Ovary (tissue), 9 donors: ENCODE results near the gene CTCFL. TPM values are rescaled to one million over a fixed set of nuclear protein-coding genes. Genes with fewer than 3 reads are reported as not detected.

ENCODE experiments used
- DNase-seq, 5 donors: peaks; one replicate each; pipeline ENCODE4 v3.0.0-alpha.2; 2019 to 2020
- H3K27ac ChIP-seq, 2 donors: fragments of 200-600 bp; one replicate each; pipeline versions ENCODE4 v1.5.1 to v1.8.0; 2019 to 2022
- H3K27me3 ChIP-seq: fragments of 200-600 bp; one replicate; pipeline ENCODE4 v1.8.0; 2022
- H3K36me3 ChIP-seq: fragments of 200-600 bp; sonication (generic); one replicate; pipeline ENCODE4 v1.5.1; 2019
- H3K4me1 ChIP-seq: one replicate; pipeline ENCODE4 v1.8.1; 2013; ENCODE audit warnings: mild to moderate bottlenecking, moderate library complexity; ENCODE audit not compliant: insufficient read depth
- H3K4me3 ChIP-seq: fragments of 200-600 bp; sonication (generic); one replicate; pipeline ENCODE4 v1.5.1; 2017
- H3K9me3 ChIP-seq, 2 donors: fragments of 200-600 bp in 1 of 2; sonication (generic) in 1 of 2; one replicate each; pipeline versions ENCODE4 v1.5.1 to v1.8.1; 2013 to 2019; ENCODE audit warnings: mild to moderate bottlenecking in 1 of 2, moderate library complexity in 1 of 2
- CTCF ChIP-seq, 3 donors: fragments of 450-650 bp in 2 of 3; fragments of 200-600 bp in 1 of 3; IDR thresholded peaks; one replicate each; pipeline versions ENCODE4 v1.5.1 to v1.8.0; 2016 to 2022; ENCODE audit warnings: antibody characterized with exemption in 3 of 3, mild to moderate bottlenecking in 1 of 3
- EP300 ChIP-seq: sonication (generic); formaldehyde crosslinking; IDR thresholded peaks from one replicate; pipeline ENCODE4 v1.6.1; 2017; ENCODE audit warnings: antibody characterized with exemption
- POLR2A ChIP-seq: fragments of 450-650 bp; IDR thresholded peaks from one replicate; pipeline ENCODE4 v1.6.1; 2017; ENCODE audit warnings: antibody characterized with exemption, mild to moderate bottlenecking, moderate library complexity
- WGBS, 3 donors: extraction: QIAGEN DNeasy Blood & Tissue Kit in 1 of 3; methylation state at CpG; one replicate each; pipeline versions ENCODE4 v1.1.5 to v1.1.7; 2013 to 2017; 5-methylcytosine and 5-hydroxymethylcytosine counted together
- intact Hi-C, 4 donors: fragments of 100-400 bp; cut with DNase I; formaldehyde crosslinking; loops; one replicate each; pipeline versions ENCODE4 v1.11.0 to v1.15.1; 2022 to 2023
- polyA plus RNA-seq, 2 donors: library from polyadenylated mRNA; stranded (reverse); fragments of 200-250 nt in 1 of 2; fragments of 350-450 nt in 1 of 2; fragmentation: Illumina TruSeq in 1 of 2; extraction: RNeasy Lipid Tissue Mini Kit (QIAGEN cat#74804) in 1 of 2; gene quantifications; one replicate each; pipeline ENCODE4 v1.2.3, GENCODE V29; 2013 to 2014
- total RNA-seq, 7 donors: library from RNA; depleted of rRNA in 2 of 7; stranded (reverse); fragments of >200 nt in 2 of 7; fragmentation: NEBNext Ultra II Directional in 3 of 7; extraction: Animal tissue kit (Norgen Biotek cat#: 25700) in 3 of 7; gene quantifications; one replicate each; pipeline versions ENCODE4 v1.1.0 to v1.2.4, GENCODE V29; 2016 to 2023
- donor health status: DM: no; HTN: no; CAD: no; lungs with moderate emphysema.
- donor health status: DM: no; HTN: no; CAD: no.
- donor health status: Bipolar disorder and iron deficiency.
- donor health status: DM: yes; HTN: yes; CAD: no.
- donor health status: DM: no; HTN: no; CAD: no.
- donor health status: DM: yes; HTN: yes; CAD: no.

CTCFL gene
- total and polyA plus RNA-seq, 9 donors, result 0.01 to 0.92 (median 0.17) TPM; not detected in 5

GRCh38 chr20:57462781-57463180 is 62.2 kb downstream of the CTCFL start:
- H3K4me3 ChIP-seq, result no peak overlapping the region
- H3K27me3 ChIP-seq, result no peaks in the 10 kb centered on the region
- intact Hi-C loops, result no loop called here
- no peaks in the 10 kb centered on the region for H3K36me3 ChIP-seq
- no peak overlapping the region for H3K27ac ChIP-seq
- no peak for DNase-seq
- H3K4me1 ChIP-seq, result peaks cover 6% of the 10 kb centered on the region
- H3K9me3 ChIP-seq, result no peaks in the 10 kb centered on the region
- WGBS, 3 donors, result 83 to 89% (median 84%) methylated on average over 8 of the region's 8 CpGs
- TF ChIP-seq CTCF (IDR thresholded peaks at IDR 0.05) (no peak), POLR2A (no peak), EP300 (no peak)

- no peaks in the 10 kb centered on the region for H3K27me3 ChIP-seq
- no peak for DNase-seq
- H3K36me3 ChIP-seq, result no peaks in the 10 kb centered on the region
- H3K4me1 ChIP-seq, result peaks cover 6% of the 10 kb centered on the region
- H3K4me3 ChIP-seq, result no peak overlapping the region
- intact Hi-C loops, result no loop called here
- TF ChIP-seq CTCF (IDR thresholded peaks at IDR 0.05) (no peak), EP300 (no peak), POLR2A (no peak)
- H3K27ac ChIP-seq, result no peak overlapping the region
- H3K9me3 ChIP-seq, result no peaks in the 10 kb centered on the region
- 81 to 92% (median 90%) methylated on average over 7 of the region's 7 CpGs for WGBS, 3 donors
Measured at GRCh38 chr20:57461726-57462125, 63.2 kb downstream of the CTCFL start.

- DNase-seq, result no peak
- Histone ChIP-seq H3K36me3 (no peaks in the 10 kb centered on the region), H3K9me3 (no peaks in the 10 kb centered on the region), H3K4me1 (peaks cover 6% of the 10 kb centered on the region), H3K27ac (no peak overlapping the region), H3K27me3 (no peaks in the 10 kb centered on the region), H3K4me3 (no peak overlapping the region)
- no peak for TF ChIP-seq POLR2A
- no peak for TF ChIP-seq CTCF (IDR thresholded peaks at IDR 0.05)
- TF ChIP-seq EP300, result no peak
- WGBS, 3 donors, result 88 to 91% (median 89%) methylated on average over 15 of the region's 15 CpGs
- intact Hi-C loops, result no loop called here
Measured at GRCh38 chr20:57460781-57461465, 64.0 kb downstream of the CTCFL start.

- DNase-seq, result no peak
- intact Hi-C loops, result no loop called here
- WGBS, 3 donors, result 88 to 92% (median 88%) methylated on average over 5 of the region's 5 CpGs
- Histone ChIP-seq H3K27me3 (no peaks in the 10 kb centered on the region), H3K4me3 (no peak overlapping the region), H3K27ac (no peak overlapping the region), H3K36me3 (no peaks in the 10 kb centered on the region), H3K4me1 (peaks cover 5% of the 10 kb centered on the region), H3K9me3 (no peaks in the 10 kb centered on the region)
- TF ChIP-seq CTCF (IDR thresholded peaks at IDR 0.05), result no peak
Measured at GRCh38 chr20:57459897-57460296, 65.0 kb downstream of the CTCFL start.
